H9 (cell line): ENCODE data around the gene SERPING1. TPM values are rescaled to one million over a fixed set of nuclear protein-coding genes. Genes with fewer than 3 reads are reported as not detected.

Experiments used
- DNase-seq: peaks from one replicate; pipeline ENCODE4 v3.0.0-alpha.2; 2017
- H2AFZ ChIP-seq: one replicate; pipeline ENCODE4 v1.6.1; 2013; ENCODE audit warnings: mild to moderate bottlenecking, low read length, control low read depth, moderate library complexity
- H2AK5ac ChIP-seq: 2 replicates; pipeline ENCODE4 v1.6.1; 2013; ENCODE audit warnings: low read length, control low read depth, mixed read lengths; ENCODE audit not compliant: insufficient read length
- H2BK120ac ChIP-seq: one replicate; pipeline ENCODE4 v1.6.1; 2013; ENCODE audit warnings: low read depth, mild to moderate bottlenecking, low read length, control low read depth, inconsistent platforms; ENCODE audit not compliant: poor library complexity, severe bottlenecking
- H2BK12ac ChIP-seq: 2 replicates; pipeline ENCODE4 v1.6.1; 2013; ENCODE audit warnings: low read length, control low read depth, mixed read lengths, low read depth; ENCODE audit not compliant: insufficient read length
- H2BK15ac ChIP-seq: 2 replicates; pipeline ENCODE4 v1.6.1; 2013; ENCODE audit warnings: low read depth, low read length, control low read depth
- H2BK20ac ChIP-seq: one replicate; pipeline ENCODE4 v1.6.1; 2013; ENCODE audit warnings: low read depth, mild to moderate bottlenecking, low read length, control low read depth, inconsistent platforms; ENCODE audit not compliant: poor library complexity, severe bottlenecking
- H2BK5ac ChIP-seq: 2 replicates; pipeline ENCODE4 v1.6.1; 2013; ENCODE audit warnings: low read length, control low read depth, mixed read lengths; ENCODE audit not compliant: insufficient read length
- H3K14ac ChIP-seq: 2 replicates; pipeline ENCODE4 v1.6.1; 2013; ENCODE audit warnings: low read length, control low read depth; ENCODE audit not compliant: insufficient read depth
- H3K18ac ChIP-seq: 2 replicates; pipeline ENCODE4 v1.6.1; 2013; ENCODE audit warnings: low read depth, mild to moderate bottlenecking, mixed read lengths, low read length, control low read depth; ENCODE audit not compliant: insufficient read length
- H3K23ac ChIP-seq: 2 replicates; pipeline ENCODE4 v1.6.1; 2013; ENCODE audit warnings: low read length, control low read depth, mixed read lengths, low read depth; ENCODE audit not compliant: insufficient read length
- H3K23me2 ChIP-seq: 2 replicates; pipeline ENCODE4 v1.6.1; 2013; ENCODE audit warnings: low read depth, mild to moderate bottlenecking, mixed read lengths, low read length, control low read depth; ENCODE audit not compliant: insufficient read length, poor library complexity, severe bottlenecking
- H3K27ac ChIP-seq: 2 replicates; pipeline ENCODE4 v1.5.1; 2013; ENCODE audit warnings: low read length, control low read depth, mixed read lengths, low read depth; ENCODE audit not compliant: insufficient read length
- H3K27me3 ChIP-seq: 2 replicates; pipeline ENCODE4 v1.6.1; 2013; ENCODE audit warnings: low read length, control low read depth, inconsistent platforms; ENCODE audit not compliant: insufficient read depth
- H3K4ac ChIP-seq: 2 replicates; pipeline ENCODE4 v1.6.1; 2013; ENCODE audit warnings: low read depth, mild to moderate bottlenecking, control low read depth, inconsistent platforms, low read length, moderate library complexity
- H3K4me1 ChIP-seq: 2 replicates; pipeline ENCODE4 v1.6.1; 2013; ENCODE audit warnings: low read length, control low read depth, inconsistent platforms; ENCODE audit not compliant: insufficient read depth
- H3K4me2 ChIP-seq: 2 replicates; pipeline ENCODE4 v1.6.1; 2013; ENCODE audit warnings: low read length, control low read depth, mixed read lengths; ENCODE audit not compliant: insufficient read length, insufficient read depth
- H3K56ac ChIP-seq: 2 replicates; pipeline ENCODE4 v1.6.1; 2013; ENCODE audit warnings: low read depth, mild to moderate bottlenecking, mixed read lengths, low read length, control low read depth; ENCODE audit not compliant: insufficient read length
- H3K79me1 ChIP-seq: 2 replicates; pipeline ENCODE4 v1.6.1; 2013; ENCODE audit warnings: low read depth, mild to moderate bottlenecking, moderate library complexity, low read length, control low read depth, inconsistent platforms; ENCODE audit not compliant: insufficient read depth, poor library complexity, severe bottlenecking
- H3K79me2 ChIP-seq: 2 replicates; pipeline ENCODE4 v1.6.1; 2013; ENCODE audit warnings: low read length, control low read depth, inconsistent platforms; ENCODE audit not compliant: insufficient read depth
- H3K9ac ChIP-seq: 2 replicates; pipeline ENCODE4 v1.6.1; 2013; ENCODE audit warnings: low read length, control low read depth, mixed read lengths; ENCODE audit not compliant: insufficient read length; ENCODE audit errors: extremely low read depth
- H3K9me3 ChIP-seq: one replicate; pipeline ENCODE4 v1.6.1; 2013; ENCODE audit warnings: low read depth, low read length, inconsistent platforms; ENCODE audit not compliant: control insufficient read depth
- H3T11ph ChIP-seq: one replicate; pipeline ENCODE4 v1.6.1; 2013; ENCODE audit warnings: mild to moderate bottlenecking, low read length, control low read depth, inconsistent platforms
- H4K20me1 ChIP-seq: one replicate; pipeline ENCODE4 v1.6.1; 2013; ENCODE audit not compliant: control insufficient read depth, insufficient read length, insufficient read depth
- H4K5ac ChIP-seq: 2 replicates; pipeline ENCODE4 v1.6.1; 2013; ENCODE audit warnings: low read depth, mild to moderate bottlenecking, mixed read lengths, low read length, control low read depth; ENCODE audit not compliant: insufficient read length
- H4K8ac ChIP-seq: replicated peaks from 2 replicates; pipeline ENCODE4 v1.6.1; 2013; ENCODE audit warnings: low read length, control low read depth, mixed read lengths, low read depth; ENCODE audit not compliant: insufficient read length
- H4K91ac ChIP-seq: 2 replicates; pipeline ENCODE4 v1.6.1; 2013; ENCODE audit warnings: low read depth, mild to moderate bottlenecking, moderate library complexity, mixed read lengths, low read length, control low read depth; ENCODE audit not compliant: insufficient read length
- H3K27ac Mint-ChIP-seq, 3 experiments: 2 replicates in 2 of 3; 3 replicates in 1 of 3; pipeline ENCODE4 v1.8.0; 2020 to 2021; ENCODE audit warnings: mixed read lengths in 3 of 3, mild to moderate bottlenecking in 1 of 3, moderate library complexity in 1 of 3
- H3K27me3 Mint-ChIP-seq: 2 replicates; pipeline ENCODE4 v1.8.0; 2021; ENCODE audit warnings: low read depth, mild to moderate bottlenecking, moderate library complexity, mixed read lengths
- H3K36me3 Mint-ChIP-seq, 3 experiments: 2 replicates in 2 of 3; 3 replicates in 1 of 3; pipeline ENCODE4 v1.8.0; 2020 to 2021; ENCODE audit warnings: low read depth in 3 of 3, mixed read lengths in 3 of 3; ENCODE audit not compliant: insufficient read depth in 1 of 3
- H3K4me1 Mint-ChIP-seq, 2 experiments: 2 replicates each; pipeline ENCODE4 v1.8.0; 2020; ENCODE audit warnings: mixed read lengths in 2 of 2
- H3K4me3 Mint-ChIP-seq, 2 experiments: 2 replicates in 1 of 2; 3 replicates in 1 of 2; pipeline ENCODE4 v1.8.0; 2020 to 2021; ENCODE audit warnings: mild to moderate bottlenecking in 2 of 2, mixed read lengths in 2 of 2, moderate library complexity in 1 of 2
- H3K9me3 Mint-ChIP-seq, 2 experiments: 2 replicates in 1 of 2; 3 replicates in 1 of 2; pipeline ENCODE4 v1.8.0; 2020; ENCODE audit warnings: mild to moderate bottlenecking in 2 of 2, mixed read lengths in 2 of 2, moderate library complexity in 1 of 2
- CTCF ChIP-seq: fragments of 200-600 bp; sonication (generic); conservative IDR thresholded peaks from 3 replicates; pipeline ENCODE4 v1.8.0; 2021; ENCODE audit warnings: antibody characterized with exemption, mild to moderate bottlenecking
- WGBS: extraction: QIAGEN DNeasy Blood & Tissue Kit; methylation state at CpG from one replicate; pipeline ENCODE4 v1.1.7; 2013; ENCODE audit warnings: missing lambda C conversion rate, low lambda C conversion rate, mixed read lengths; ENCODE audit not compliant: insufficient read length; ENCODE audit errors: extremely low coverage; 5-methylcytosine and 5-hydroxymethylcytosine counted together
- total RNA-seq: library from RNA; stranded (reverse); gene quantifications from 2 replicates; pipeline ENCODE4 v1.2.1, GENCODE V29; 2021

SERPING1 gene
- total RNA-seq, 1 experiment from 2014 or later: 35.2 TPM

- WGBS: no CpG with 5 or more reads among the region's 8 CpGs
Observed at GRCh38 chr11:57658023-57658361, 60.5 kb downstream of the SERPING1 start.

More at GRCh38 chr11:57658023-57658361, 60.5 kb downstream of the SERPING1 start:
- peak overlapping the region; percentile 83 for H3K9ac ChIP-seq
- H2BK15ac ChIP-seq: no peak overlapping the region
- no peak overlapping the region for H3T11ph ChIP-seq
- peaks cover 28% of the 10 kb centered on the region for H3K27me3 Mint-ChIP-seq
- no peak overlapping the region for H2BK5ac ChIP-seq
- no peak overlapping the region for H3K56ac ChIP-seq
- no peak for DNase-seq
- H3K23me2 ChIP-seq: peaks cover 7% of the 10 kb centered on the region
- H3K9me3 ChIP-seq: no peaks in the 10 kb centered on the region
- H3K23ac ChIP-seq: no peak overlapping the region
- peak overlapping the region; percentile 22 for H3K27ac ChIP-seq
- no peaks in the 10 kb centered on the region for H4K20me1 ChIP-seq
- no peaks in the 10 kb centered on the region for H3K27me3 ChIP-seq
- H3K18ac ChIP-seq: no peak overlapping the region
- no peak overlapping the region for H4K8ac ChIP-seq
- H2AFZ ChIP-seq: no peak overlapping the region
- no peaks in the 10 kb centered on the region for H3K4me1 ChIP-seq
- no peaks in the 10 kb centered on the region for H3K79me1 ChIP-seq
- H3K4me1 Mint-ChIP-seq: peaks cover 9 to 26% of the 10 kb centered on the region in 2 experiments
- H4K5ac ChIP-seq: no peak overlapping the region
- no peak overlapping the region for H4K91ac ChIP-seq
- peak overlapping the region; percentile 94 to 100 for H3K4me3 Mint-ChIP-seq
- TF ChIP-seq CTCF: no peak
- no peak overlapping the region for H2BK120ac ChIP-seq
- H2AK5ac ChIP-seq: no peak overlapping the region
- peaks cover 18 to 39% (median 32%) of the 10 kb centered on the region in 3 experiments for H3K36me3 Mint-ChIP-seq
- no peak overlapping the region for H3K4ac ChIP-seq
- peak overlapping the region; percentile 86 to 99 (median 92); a peak in 4 of 7 replicates for H3K27ac Mint-ChIP-seq
- no peak overlapping the region for H3K14ac ChIP-seq
- H3K79me2 ChIP-seq: peaks cover 5% of the 10 kb centered on the region; the same call in 1 of the 2 replicates
- peak overlapping the region; percentile 96 for H3K4me2 ChIP-seq
- no peak overlapping the region for H2BK20ac ChIP-seq
- no peak overlapping the region for H2BK12ac ChIP-seq
- H3K9me3 Mint-ChIP-seq: no peaks in the 10 kb centered on the region; a peak in 1 of 5 replicates
